GM19395 (cell line): ENCODE results near the gene ISOC2.
A peak's percentile ranks its signal among the peaks of the same experiment; 100 is the strongest.
"Not testable (repeated sequence)": the region's sequence is repeated elsewhere in the genome, so short reads cannot be mapped to it uniquely, and the experiment has no call there.

ENCODE experiments used
- ATAC-seq: cut with Tn5 transposase; IDR thresholded peaks from one replicate; pipeline ENCODE4 v1.9.1; 2021; ENCODE audit warnings: mild to moderate bottlenecking, moderate library complexity; ENCODE audit not compliant: unreplicated experiment

Gene ISOC2

DNA sequence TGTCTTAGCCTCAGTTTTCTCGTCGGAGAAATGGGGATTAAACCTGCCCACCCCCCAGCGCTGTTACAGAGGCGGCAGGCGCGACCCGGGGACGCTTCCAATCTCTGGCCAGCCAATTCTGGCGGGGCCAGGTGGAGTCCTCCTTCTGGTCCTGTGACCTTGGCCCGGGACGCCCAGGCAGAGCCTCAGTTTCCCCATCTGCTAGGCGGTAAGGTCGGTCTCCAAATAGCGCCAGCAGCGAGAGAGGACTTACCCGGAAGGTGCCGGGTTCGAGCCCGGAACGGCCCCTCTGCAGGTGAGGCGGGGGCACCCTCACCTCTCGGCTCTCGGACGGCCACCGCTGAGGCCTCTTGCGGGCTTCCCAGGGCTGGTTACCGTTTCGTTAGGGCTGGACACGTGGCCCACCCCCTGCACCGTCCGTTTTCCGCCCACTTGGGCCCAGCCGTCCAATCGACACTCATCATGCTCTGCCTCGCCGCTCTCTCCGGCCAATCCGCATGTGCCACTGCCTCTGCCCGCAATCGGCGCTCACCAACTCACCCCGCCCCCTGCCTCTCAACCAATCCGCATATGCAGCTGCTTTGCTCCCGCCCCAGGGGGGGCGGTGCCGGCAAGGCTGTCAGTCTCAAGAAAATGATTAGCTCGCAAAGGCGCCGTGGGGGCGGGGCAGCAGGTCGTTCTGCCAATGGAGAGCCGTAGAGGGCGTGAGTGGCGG, at the start of gene ISOC2:
Gene ISOC2 (minus strand): TSS at position 384 of the 715 bp plus-strand sequence. CDS start 5,156 bp downstream, outside the sequence.
- ATAC-seq: peak; percentile 91

GRCh38 chr19:55508120-55508519, 46.7 kb upstream of the ISOC2 start:
- no peak for ATAC-seq

DNA sequence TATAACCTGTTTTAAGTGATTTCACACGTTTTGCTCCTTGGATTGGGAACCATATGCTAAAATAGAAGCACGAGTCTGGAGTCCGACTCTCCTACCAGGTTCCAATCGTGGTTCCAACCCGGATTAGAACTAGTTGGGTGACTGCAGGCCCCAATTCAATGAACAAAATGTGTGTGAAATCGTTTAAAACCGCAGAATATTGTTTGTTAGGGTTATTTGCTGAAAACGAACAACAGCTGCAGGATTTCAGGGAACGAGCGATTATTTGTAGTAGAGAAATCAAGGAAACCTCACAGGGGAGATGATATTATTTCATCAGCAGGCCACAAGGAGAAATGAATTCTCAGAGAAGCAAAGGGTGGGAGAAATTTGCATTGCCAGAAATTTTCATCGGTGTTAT, 43.5 kb upstream of the ISOC2 start:
- ATAC-seq: no peak

DNA sequence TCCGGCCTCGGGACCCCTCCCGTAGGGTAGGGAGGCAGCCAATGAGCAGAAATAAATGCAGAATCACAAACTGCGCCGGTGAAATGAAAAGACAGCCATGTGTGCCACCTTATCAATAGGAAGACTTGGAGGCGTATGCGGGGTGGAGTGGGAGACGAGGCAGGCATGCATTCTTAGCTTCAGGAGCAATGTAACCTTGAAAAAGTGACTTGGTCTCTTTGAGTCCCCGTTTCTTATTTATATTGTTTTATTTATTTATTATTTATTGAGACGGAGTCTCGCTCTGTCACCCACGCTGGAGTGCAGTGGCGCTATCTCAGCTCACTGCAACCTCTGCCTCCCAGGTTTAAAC, 42.8 kb upstream of the ISOC2 start:
- no peak for ATAC-seq

GRCh38 chr19:55503502-55504251, 42.2 kb upstream of the ISOC2 start:
- peak; percentile 96 for ATAC-seq

DNA sequence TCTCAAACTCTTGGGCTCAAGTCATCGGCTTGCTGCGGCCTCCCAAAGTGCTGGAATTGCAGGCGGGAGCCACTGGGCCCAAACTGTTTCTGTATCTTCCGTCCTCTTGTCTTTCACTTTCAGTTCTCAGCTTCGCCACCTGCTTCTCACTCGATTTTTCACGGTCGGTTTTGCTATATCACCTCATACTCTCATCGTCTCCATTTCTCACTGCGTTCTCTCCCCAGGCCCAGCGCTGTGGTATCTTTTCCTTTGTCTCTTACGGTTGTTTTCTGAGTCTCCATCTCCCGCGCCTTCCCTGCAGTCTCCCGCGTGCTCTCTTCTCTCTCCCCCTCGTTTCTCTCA, 41.7 kb upstream of the ISOC2 start:
- ATAC-seq: no peak

- ATAC-seq: no peak
Observed at GRCh38 chr19:55502197-55502952, 40.9 kb upstream of the ISOC2 start.

DNA sequence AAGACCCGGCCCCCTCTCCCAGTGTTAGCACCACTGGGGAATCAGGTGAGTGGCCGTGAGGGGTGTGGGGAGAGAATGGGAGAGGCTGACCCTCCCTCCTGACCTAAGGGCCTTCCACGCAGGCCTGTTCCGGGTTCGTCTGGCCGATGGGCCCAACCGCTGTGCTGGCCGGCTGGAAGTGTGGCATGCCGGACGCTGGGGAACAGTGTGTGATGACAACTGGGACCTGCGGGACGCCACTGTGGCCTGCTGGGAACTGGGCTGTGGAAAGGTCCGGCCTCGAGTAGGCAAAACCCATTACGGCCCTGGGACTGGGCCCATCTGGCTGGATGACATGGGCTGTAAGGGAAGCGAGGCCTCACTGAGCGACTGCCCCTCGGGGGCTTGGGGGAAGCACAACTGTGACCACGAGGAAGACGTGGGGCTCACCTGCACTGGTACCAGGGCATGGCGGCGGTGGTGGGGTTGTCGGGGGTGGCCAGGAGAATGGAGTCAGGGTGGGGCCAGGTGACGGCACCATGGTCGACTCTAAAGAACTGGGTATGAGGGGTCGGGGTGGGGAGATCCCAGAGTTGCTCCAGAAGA, 39.0 kb upstream of the ISOC2 start:
- ATAC-seq: no peak

DNA sequence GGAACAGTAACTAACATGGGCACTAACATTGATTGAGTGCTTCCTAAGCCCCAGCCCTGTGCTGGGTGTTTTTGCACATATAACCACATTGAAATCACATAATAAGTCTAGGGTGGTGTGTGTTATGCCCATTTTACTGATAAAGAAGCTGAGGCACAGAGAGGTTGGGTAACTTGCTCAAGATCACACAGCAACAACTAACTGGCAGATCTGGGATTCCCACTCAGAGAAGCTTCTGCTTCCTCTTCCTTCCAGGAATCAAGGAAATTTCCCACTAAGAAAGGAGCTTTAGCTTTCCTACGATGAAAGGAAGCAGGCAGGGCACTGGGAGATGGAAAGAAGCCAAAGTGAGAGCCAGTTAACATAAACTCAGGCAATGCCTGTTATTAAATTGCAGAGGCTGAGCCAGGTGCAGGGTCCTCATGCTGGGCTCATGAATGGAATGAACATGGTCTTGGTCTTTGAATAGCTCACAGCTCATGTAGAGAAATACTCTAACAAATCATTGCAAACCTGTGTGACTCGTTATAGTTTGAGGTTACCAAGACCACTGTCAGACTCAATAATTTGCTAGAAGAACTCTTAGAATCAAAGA, 36.9 kb upstream of the ISOC2 start:
- ATAC-seq: no peak

DNA sequence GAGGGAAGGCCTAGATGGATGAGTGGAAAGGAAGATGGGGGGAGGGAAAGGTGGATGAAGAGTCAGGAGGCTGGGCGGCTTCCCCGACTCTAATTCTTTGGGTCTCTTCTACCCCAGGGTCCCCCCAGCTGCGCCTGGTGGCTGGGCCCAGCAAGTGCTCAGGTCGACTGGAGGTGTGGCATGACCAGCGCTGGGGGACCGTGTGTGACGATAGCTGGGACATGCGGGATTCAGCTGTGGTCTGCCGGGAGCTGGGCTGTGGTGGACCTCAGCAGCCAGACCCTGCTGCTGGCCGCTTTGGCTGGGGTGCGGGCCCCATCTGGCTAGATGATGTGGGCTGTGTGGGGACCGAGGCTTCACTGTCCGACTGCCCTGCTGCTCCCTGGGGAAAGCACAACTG, 36.3 kb upstream of the ISOC2 start:
- ATAC-seq: no peak

GRCh38 chr19:55496820-55497219, 35.4 kb upstream of the ISOC2 start:
- ATAC-seq: not testable (repeated sequence)

DNA sequence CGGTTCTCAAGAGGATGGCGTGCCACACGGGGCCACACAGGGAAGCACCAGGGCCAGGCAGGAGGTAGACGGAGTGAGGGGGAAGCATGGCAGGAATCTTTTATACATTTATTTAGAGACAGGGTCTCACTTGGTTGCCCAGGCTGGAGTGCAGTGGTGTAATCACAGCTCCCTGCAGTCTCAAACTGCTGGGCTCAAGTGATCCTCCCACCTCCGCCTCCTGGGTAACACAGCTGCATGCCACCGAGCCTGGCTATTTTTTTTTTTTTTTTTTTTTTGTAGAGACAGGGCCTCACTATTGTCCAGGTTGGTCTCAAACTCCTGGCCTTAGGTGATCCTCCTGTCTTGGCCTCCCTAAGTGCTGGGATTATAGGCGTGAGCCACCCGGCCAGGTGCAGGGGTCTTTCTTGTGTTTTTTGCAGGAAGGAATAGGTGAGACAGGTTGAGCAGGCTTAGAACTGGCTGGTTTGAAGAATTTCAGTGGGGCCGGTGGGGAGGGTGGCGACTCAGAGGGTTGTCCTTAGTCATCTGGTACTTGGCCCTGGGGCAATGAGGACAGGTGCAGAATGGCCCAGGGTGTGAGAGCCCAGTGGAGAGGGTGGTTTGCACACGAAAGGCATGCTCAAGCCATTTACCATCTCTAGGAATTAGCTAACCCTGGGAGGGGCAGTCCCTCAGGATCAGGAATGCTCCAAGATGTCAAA, 34.4 kb upstream of the ISOC2 start:
- ATAC-seq: no peak

DNA sequence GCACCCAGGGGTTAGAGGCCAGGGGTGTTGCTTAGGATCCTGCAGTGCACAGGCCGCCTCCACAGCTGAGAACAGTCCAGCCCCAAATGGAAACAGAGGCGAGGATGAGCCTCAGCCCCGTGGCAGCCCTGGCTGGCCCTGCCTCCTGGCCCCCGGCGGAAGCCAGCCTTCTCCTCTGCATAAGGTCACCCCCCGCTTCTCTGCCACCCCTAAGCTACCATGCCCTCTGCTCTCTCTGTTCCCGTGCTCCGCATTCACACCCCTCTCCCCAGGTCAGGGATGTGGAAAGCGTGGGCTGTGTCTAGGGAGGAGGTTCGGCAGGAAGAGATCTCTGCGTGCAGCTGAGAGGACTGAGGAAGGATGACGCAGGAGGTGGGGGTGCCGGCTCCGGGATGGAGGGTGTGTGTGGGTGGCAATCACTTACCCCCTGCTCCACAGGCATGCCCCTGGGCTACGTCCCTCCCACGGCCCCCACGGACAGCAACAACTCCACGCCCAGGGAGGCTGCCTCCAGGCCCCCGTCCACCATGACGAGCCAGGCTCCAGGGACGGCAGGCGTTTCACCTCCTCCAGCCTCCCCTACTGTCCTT, 32.8 kb upstream of the ISOC2 start:
- no peak for ATAC-seq

DNA sequence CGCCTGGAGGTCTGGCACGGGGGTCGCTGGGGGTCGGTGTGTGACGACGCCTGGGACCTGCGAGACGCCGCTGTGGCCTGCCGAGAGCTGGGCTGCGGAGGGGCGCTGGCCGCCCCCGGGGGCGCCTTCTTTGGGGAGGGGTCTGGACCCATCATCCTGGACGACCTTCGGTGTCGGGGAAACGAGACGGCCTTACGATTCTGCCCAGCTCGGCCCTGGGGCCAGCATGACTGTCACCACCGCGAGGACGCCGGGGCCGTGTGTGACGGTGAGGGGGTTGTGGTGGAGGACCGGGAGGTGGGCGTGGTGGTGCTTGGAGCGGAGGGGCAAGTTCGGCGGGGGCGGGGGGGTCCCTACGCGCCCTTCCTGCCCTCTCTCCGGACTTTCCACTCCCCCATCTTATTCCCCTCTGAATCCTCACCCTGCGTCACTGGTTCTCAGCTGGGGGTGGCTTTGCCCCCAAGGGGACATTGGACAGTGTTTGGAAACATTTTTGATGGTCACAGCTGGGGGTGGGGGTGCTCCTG, 32.3 kb upstream of the ISOC2 start:
- ATAC-seq: no peak

- no peak for ATAC-seq
Observed at GRCh38 chr19:55493052-55493644, 31.7 kb upstream of the ISOC2 start.

GRCh38 chr19:55492362-55492944, 31.0 kb upstream of the ISOC2 start:
- ATAC-seq: no peak

DNA sequence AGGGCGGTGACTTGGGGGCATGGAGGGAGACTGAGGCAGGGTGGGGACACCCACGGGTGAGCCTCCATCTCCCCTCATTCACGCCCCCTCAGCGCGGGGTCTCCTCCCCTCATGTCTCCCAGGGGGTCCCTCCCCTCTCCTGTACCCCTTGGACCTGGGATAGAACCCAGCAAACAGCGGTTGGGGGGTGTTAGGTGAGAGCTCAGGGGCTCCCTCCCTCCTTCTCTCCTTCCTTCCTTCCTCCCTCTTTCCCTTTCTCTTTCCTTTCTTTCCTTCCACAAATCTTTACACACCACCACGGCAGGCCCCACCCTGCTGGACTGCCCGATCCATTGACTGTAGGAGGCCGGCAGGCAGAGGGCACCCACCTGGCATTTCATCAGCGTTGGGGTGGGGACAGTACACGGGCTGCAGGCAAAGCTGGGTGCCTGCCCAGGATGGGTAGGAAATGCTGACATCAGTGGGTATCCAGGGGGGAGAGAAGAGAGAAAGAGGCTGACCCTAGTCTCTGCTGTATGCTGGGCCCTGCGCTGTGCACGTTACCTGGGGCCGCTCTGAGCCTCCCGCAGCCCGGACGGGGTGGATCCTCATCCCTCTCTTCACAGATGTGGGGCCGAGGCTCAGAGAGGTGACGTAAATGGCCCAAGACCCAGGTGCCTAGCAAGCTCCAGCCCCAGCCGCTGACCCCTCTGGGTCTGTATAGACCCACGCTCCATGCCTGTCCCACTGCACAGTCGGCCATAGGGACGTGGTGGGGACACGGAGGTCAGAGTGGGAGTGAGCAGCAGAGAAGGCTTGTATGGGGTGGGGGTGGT, 30.3 kb upstream of the ISOC2 start:
- no peak for ATAC-seq
